Ishikawa (cell line): ENCODE measurements around the gene CDC37.

Experiments
- CEBPB ChIP-seq: IDR thresholded peaks from 2 replicates; pipeline ENCODE4 v1.6.1; 2012
- CREB1 ChIP-seq: IDR thresholded peaks from 2 replicates; pipeline ENCODE4 v1.6.1; 2012; ENCODE audit warnings: low read depth
- EGR1 ChIP-seq: IDR thresholded peaks from 2 replicates; pipeline ENCODE4 v1.6.1; 2012
- EP300 ChIP-seq: IDR thresholded peaks from 2 replicates; pipeline ENCODE4 v1.6.1; 2012; ENCODE audit warnings: borderline replicate concordance
- FOXM1 ChIP-seq: IDR thresholded peaks from 2 replicates; pipeline ENCODE4 v1.6.1; 2012; ENCODE audit warnings: low read depth, borderline replicate concordance
- NFIC ChIP-seq: IDR thresholded peaks from 2 replicates; pipeline ENCODE4 v1.6.1; 2012
- RAD21 ChIP-seq: IDR thresholded peaks from 2 replicates; pipeline ENCODE4 v1.6.1; 2012; ENCODE audit warnings: low read depth
- TAF1 ChIP-seq: IDR thresholded peaks from 2 replicates; pipeline ENCODE4 v1.6.1; 2012; ENCODE audit warnings: low read depth, mild to moderate bottlenecking
- TCF12 ChIP-seq: IDR thresholded peaks from 2 replicates; pipeline ENCODE4 v1.6.1; 2012; ENCODE audit warnings: low read depth
- TEAD4 ChIP-seq: IDR thresholded peaks from 2 replicates; pipeline ENCODE4 v1.6.1; 2012
- YY1 ChIP-seq: IDR thresholded peaks from 2 replicates; pipeline ENCODE4 v1.6.1; 2012; ENCODE audit warnings: low read depth
- ZBTB7A ChIP-seq: IDR thresholded peaks from 2 replicates; pipeline ENCODE4 v1.6.1; 2012; ENCODE audit warnings: low read depth
- TF ChIP-seq, protein P1 (sequence below): IDR thresholded peaks from 2 replicates; pipeline ENCODE4 v1.6.1; 2012; ENCODE audit warnings: low read depth, mild to moderate bottlenecking
- TF ChIP-seq, protein P2 (sequence below): IDR thresholded peaks from 2 replicates; pipeline ENCODE4 v1.6.1; 2012
- TF ChIP-seq, protein P3 (sequence below): IDR thresholded peaks from 2 replicates; pipeline ENCODE4 v1.6.1; 2012

CDC37 gene

GRCh38 chr19:10344780-10345179 lies 58.6 kb downstream of the CDC37 start:
- no peak for TF ChIP-seq NFIC
- no peak for TF ChIP-seq FOXM1
- no peak for TF ChIP-seq TCF12
- TF ChIP-seq, protein P1, sequence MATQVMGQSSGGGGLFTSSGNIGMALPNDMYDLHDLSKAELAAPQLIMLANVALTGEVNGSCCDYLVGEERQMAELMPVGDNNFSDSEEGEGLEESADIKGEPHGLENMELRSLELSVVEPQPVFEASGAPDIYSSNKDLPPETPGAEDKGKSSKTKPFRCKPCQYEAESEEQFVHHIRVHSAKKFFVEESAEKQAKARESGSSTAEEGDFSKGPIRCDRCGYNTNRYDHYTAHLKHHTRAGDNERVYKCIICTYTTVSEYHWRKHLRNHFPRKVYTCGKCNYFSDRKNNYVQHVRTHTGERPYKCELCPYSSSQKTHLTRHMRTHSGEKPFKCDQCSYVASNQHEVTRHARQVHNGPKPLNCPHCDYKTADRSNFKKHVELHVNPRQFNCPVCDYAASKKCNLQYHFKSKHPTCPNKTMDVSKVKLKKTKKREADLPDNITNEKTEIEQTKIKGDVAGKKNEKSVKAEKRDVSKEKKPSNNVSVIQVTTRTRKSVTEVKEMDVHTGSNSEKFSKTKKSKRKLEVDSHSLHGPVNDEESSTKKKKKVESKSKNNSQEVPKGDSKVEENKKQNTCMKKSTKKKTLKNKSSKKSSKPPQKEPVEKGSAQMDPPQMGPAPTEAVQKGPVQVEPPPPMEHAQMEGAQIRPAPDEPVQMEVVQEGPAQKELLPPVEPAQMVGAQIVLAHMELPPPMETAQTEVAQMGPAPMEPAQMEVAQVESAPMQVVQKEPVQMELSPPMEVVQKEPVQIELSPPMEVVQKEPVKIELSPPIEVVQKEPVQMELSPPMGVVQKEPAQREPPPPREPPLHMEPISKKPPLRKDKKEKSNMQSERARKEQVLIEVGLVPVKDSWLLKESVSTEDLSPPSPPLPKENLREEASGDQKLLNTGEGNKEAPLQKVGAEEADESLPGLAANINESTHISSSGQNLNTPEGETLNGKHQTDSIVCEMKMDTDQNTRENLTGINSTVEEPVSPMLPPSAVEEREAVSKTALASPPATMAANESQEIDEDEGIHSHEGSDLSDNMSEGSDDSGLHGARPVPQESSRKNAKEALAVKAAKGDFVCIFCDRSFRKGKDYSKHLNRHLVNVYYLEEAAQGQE: no peak
- no peak for TF ChIP-seq EGR1
- TF ChIP-seq, protein P2, sequence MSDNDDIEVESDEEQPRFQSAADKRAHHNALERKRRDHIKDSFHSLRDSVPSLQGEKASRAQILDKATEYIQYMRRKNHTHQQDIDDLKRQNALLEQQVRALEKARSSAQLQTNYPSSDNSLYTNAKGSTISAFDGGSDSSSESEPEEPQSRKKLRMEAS: no peak
- no peak for TF ChIP-seq TAF1
- TF ChIP-seq TEAD4: no peak
- TF ChIP-seq RAD21: no peak
- TF ChIP-seq YY1: no peak
- no peak for TF ChIP-seq CEBPB
- TF ChIP-seq ZBTB7A: no peak
- no peak for TF ChIP-seq EP300
- TF ChIP-seq CREB1: no peak

- TF ChIP-seq, protein P3, sequence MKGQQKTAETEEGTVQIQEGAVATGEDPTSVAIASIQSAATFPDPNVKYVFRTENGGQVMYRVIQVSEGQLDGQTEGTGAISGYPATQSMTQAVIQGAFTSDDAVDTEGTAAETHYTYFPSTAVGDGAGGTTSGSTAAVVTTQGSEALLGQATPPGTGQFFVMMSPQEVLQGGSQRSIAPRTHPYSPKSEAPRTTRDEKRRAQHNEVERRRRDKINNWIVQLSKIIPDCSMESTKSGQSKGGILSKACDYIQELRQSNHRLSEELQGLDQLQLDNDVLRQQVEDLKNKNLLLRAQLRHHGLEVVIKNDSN: no peak
- TF ChIP-seq TEAD4 (no peak), TCF12 (no peak), YY1 (no peak), TAF1 (no peak), CEBPB (no peak), RAD21 (no peak), ZBTB7A (no peak), FOXM1 (no peak), EP300 (no peak), CREB1 (no peak), EGR1 (no peak), NFIC (no peak)
- TF ChIP-seq, protein P1: no peak
- TF ChIP-seq, protein P2: no peak
These were observed 59.8 kb downstream of the CDC37 start for GRCh38 chr19:10343495-10343894.
